GM12874 (cell line): ENCODE results near the gene INSIG1.
A peak's percentile ranks its signal among the peaks of the same experiment; 100 is the strongest.

ENCODE experiments used
- TF ChIP-seq, protein P1 (sequence below): IDR thresholded peaks from 2 replicates; pipeline ENCODE4 v1.5.1; 2011; ENCODE audit warnings: low read depth, mild to moderate bottlenecking, control low read depth, low read length, moderate library complexity; ENCODE audit not compliant: insufficient read depth

Gene INSIG1

DNA sequence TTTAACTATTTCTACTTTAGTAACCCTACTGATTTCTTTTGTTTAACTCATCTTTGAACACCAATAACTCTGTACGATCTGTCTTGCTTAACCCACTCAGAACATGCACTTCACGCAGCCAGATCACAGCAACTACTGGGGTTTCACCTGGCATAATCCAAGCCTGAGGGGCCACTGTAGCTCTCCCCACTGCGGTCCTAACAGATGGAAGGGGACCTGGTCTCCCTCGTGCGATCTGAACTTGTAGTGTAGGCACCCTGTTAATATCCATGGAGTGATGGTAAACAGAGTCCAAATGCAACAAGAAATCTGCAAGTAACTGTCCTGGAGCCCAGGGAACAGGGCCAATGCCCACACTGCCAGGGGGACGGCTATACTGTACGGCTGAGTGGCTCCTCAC lies 45.5 kb downstream of the INSIG1 start:
- TF ChIP-seq, protein P1, sequence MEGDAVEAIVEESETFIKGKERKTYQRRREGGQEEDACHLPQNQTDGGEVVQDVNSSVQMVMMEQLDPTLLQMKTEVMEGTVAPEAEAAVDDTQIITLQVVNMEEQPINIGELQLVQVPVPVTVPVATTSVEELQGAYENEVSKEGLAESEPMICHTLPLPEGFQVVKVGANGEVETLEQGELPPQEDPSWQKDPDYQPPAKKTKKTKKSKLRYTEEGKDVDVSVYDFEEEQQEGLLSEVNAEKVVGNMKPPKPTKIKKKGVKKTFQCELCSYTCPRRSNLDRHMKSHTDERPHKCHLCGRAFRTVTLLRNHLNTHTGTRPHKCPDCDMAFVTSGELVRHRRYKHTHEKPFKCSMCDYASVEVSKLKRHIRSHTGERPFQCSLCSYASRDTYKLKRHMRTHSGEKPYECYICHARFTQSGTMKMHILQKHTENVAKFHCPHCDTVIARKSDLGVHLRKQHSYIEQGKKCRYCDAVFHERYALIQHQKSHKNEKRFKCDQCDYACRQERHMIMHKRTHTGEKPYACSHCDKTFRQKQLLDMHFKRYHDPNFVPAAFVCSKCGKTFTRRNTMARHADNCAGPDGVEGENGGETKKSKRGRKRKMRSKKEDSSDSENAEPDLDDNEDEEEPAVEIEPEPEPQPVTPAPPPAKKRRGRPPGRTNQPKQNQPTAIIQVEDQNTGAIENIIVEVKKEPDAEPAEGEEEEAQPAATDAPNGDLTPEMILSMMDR = no peak

DNA sequence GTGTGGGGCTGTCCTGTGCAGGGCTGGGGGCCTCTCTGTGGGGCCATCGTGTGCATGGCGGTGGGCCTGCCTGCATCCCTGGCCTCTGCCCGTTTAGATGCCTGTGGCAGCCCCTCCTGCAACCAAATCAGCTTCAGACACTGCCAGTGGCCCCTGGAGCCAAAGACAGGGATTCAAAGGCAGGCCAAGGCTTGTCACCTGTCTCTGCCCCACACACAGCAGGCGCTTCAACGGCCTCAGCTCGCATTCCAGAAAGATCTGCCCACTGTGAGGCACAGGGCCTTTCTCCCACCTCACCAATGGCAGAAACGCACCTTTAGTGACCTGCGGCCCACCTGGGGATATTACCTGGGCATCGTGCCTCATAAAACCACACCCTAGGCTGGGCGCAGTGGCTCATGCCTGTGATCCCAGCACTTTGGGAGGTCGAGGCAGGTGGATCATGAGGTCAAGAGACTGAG lies 46.0 kb downstream of the INSIG1 start:
- TF ChIP-seq, protein P1 = no peak

DNA sequence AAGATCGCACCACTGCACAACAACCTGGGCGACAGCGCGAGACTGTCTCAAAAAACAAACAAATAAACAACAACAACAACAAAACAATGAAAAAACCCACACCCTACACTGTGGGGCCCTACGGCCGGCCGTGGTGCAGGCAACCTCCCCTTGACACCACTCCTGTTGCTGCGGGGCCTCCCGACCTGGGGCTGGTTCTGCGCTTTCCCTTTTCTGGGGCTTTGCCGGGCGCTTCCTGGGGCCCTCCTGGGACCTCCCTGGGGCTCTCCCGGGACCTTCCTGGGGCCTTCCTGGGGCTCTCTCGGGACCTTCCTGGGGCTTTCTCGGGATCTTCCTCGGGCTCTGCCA lies 46.6 kb downstream of the INSIG1 start:
- TF ChIP-seq, protein P1 = no peak

DNA sequence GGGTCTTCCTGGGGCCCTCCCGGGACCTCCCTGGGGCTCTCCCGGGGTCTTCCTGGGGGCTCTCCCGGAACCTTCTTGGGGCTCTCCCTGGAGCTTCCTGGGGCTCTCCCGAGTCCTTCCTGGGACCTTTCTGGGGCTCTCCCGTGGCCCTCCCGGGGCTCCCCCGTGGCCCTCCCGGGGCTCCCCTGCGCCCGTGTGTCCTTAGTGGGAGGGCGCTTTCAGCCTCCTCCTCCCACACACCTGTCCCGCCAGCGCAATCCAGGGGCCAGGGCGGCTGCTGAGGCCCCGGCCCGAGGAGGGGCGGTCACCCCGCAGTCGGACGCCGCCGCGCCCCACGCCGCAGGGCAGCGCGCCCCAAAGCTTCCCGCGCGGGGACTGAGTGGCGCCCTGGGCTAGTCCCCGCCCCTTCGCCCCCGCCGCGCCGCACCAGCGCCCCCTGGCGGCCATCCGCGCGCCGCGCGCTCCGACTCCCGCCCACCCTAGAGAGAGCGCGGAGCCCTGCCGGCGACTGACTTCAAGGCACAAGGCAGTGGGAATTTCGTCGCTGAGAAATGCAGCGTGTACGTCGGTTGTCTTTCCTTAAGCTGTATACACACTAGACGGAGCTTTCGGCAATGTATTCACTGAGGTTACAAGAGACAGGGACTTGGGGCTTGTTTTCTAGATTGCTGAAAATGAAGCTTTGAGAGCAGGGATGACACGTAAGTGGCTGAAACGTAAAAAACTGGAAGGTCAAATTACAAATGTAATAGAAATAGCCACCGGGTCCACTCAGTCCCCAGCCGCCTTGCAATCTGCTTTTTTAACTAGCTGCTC lies 47.1 kb downstream of the INSIG1 start:
- TF ChIP-seq, protein P1 = peak; percentile 89

DNA sequence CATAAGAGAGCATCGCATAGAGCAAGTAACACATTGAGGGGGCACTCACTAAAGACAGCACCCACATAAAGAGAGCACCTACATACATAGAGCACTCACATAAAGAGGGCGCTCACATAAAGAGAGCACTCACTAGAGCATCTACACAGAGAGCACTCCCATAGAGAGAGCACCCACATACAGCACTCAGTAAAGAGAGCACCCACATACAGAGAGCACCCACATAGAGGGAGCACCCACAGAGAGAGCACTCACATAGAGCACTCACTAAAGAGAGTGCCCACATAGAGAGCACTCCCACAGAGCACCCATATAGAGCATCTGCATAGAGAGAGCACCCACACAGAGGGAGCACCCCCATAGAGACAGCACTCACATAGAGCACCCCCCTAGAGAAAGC lies 47.8 kb downstream of the INSIG1 start:
- TF ChIP-seq, protein P1 = no peak

DNA sequence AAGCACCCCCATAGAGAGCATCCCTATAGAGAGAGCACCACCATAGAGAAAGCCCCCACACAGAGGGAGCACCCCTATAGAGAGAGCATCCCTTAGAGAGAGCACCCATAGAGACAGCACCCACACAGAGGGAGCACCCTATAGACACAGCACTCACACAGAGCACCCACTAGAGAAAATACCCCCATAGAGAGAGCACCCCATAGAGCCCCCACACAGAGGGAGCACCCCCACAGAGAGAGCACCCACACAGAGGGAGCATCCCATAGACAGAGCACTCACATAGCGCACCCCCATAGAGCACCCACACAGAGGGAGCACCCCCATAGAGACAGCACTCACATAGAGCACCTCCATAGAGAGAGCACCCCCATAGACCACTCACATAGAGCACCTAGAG lies 48.6 kb downstream of the INSIG1 start:
- TF ChIP-seq, protein P1 = no peak

DNA sequence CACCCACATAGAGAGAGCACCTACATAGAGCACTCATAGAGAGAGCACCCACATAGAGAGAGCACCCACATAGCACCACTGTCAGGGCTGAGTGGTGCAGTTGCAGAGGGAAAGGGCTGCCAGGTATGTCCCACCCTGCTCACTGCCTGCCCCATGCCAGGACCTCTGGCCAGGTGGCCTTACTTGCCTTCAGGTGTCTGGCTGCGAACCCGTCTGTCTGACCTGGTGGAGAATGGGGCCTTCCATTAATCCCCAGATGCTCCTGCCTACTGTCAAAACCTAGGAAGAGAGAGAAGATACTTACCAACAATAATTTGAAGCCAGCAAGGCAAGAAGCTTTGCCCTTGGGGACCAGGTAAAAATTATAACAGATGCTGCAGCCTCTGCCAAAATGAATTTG lies 51.1 kb downstream of the INSIG1 start:
- TF ChIP-seq, protein P1 = no peak
